HG02970 (cell line): ENCODE measurements around the gene TMSB4X.
"Not testable (repeated sequence)": the region's sequence is repeated elsewhere in the genome, so short reads cannot be mapped to it uniquely, and the experiment has no call there.

Experiments
- ATAC-seq: cut with Tn5 transposase; IDR thresholded peaks from one replicate; pipeline ENCODE4 v1.9.1; 2021; ENCODE audit warnings: mild to moderate bottlenecking, moderate library complexity, moderate number of reproducible peaks; ENCODE audit not compliant: unreplicated experiment, low FRiP score

TMSB4X gene

GRCh38 chrX:12954376-12954775 lies 20.5 kb upstream of the TMSB4X start:
- no peak for ATAC-seq

- ATAC-seq: no peak
Measured at GRCh38 chrX:12954981-12955380, 19.9 kb upstream of the TMSB4X start.

- ATAC-seq: peak; percentile 38
Measured at GRCh38 chrX:12955882-12956703, 18.8 kb upstream of the TMSB4X start.

- peak; percentile 44 for ATAC-seq
Measured at GRCh38 chrX:12956704-12957534, 18.0 kb upstream of the TMSB4X start.

- ATAC-seq: no peak
Measured at GRCh38 chrX:12958059-12958458, 16.9 kb upstream of the TMSB4X start.

GRCh38 chrX:12958461-12958860 lies 16.4 kb upstream of the TMSB4X start:
- no peak for ATAC-seq

- no peak for ATAC-seq
Measured at GRCh38 chrX:12961196-12961718, 13.7 kb upstream of the TMSB4X start.

- ATAC-seq: no peak
Measured at GRCh38 chrX:12962041-12962504, 12.8 kb upstream of the TMSB4X start.

- not testable (repeated sequence) for ATAC-seq
Measured at GRCh38 chrX:12963210-12963850, 11.6 kb upstream of the TMSB4X start.

GRCh38 chrX:12965131-12965940 lies 9.6 kb upstream of the TMSB4X start:
- no peak for ATAC-seq

GRCh38 chrX:12966151-12966550 lies 8.8 kb upstream of the TMSB4X start:
- ATAC-seq: no peak

- no peak for ATAC-seq
Measured at GRCh38 chrX:12967711-12968465, 7.0 kb upstream of the TMSB4X start.

GRCh38 chrX:12970691-12971202 lies 4.2 kb upstream of the TMSB4X start:
- ATAC-seq: no peak

- ATAC-seq: no peak
Measured at GRCh38 chrX:12971282-12972003, 3.5 kb upstream of the TMSB4X start.

GRCh38 chrX:12972243-12972642 lies 2.7 kb upstream of the TMSB4X start:
- no peak for ATAC-seq

- no peak for ATAC-seq
Measured at GRCh38 chrX:12972878-12973560, 1.9 kb upstream of the TMSB4X start.

- no peak for ATAC-seq
Measured at GRCh38 chrX:12973561-12974304, 1.2 kb upstream of the TMSB4X start.
